Stimulated activated CD4-positive, alpha-beta T cell treated with anti-CD3 and anti-CD28 coated beads, Interleukin-12 subunit alpha, Interleukin-12 subunit beta, amount 100 ng/mL, for 48 hours (primary cell): Measurements from ENCODE around the gene ESYT3.
"Not testable (repeated sequence)": the region's sequence is repeated elsewhere in the genome, so short reads cannot be mapped to it uniquely, and the experiment has no call there.

Source experiments
- DNase-seq, 3 donors: peaks; one replicate each; pipeline ENCODE4 v3.0.0-alpha.2; 2020; ENCODE audit warnings: low read depth in 2 of 3, low spot score in 1 of 3

ESYT3 gene

GRCh38 chr3:138491971-138492370, 57.6 kb downstream of the ESYT3 start:
- DNase-seq: no peak

GRCh38 chr3:138492980-138493675, 58.7 kb downstream of the ESYT3 start:
- DNase-seq: no peak

DNA sequence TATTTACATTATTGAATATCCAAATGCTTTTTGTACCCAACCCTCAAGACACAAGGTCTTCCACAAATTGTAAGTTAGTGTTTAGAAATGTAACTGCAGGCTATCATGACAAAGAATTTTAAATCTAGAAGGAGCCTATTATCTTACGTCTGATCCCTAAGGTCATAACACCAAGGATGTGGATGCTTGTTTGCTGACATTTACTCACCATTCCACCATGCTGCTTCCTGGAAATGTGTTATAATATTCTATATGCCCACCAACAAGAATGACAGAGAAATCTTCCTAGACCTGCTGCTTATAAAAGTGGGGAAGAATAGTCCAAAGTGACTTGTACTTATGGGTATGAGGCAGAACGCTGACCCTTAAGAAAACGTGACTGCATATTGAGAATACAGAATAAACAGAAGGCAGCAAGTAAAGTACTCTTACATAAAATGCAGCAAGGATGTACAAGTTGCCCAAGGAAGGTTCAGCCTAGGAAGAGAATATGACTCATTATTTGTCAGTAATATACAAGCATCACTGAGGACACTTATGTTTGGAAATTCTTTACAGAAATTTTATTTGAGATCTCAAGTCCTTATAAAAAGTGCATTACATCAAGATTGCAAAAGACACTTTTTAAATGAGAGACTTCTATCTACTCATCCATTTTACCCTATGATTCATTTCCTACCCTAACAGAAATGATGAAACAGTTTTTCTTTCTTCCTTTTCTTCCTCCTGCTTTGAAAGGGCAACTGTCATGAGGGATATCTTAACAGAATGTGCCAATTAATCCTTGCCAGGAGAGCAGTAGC, 59.6 kb downstream of the ESYT3 start:
- DNase-seq: no peak

DNA sequence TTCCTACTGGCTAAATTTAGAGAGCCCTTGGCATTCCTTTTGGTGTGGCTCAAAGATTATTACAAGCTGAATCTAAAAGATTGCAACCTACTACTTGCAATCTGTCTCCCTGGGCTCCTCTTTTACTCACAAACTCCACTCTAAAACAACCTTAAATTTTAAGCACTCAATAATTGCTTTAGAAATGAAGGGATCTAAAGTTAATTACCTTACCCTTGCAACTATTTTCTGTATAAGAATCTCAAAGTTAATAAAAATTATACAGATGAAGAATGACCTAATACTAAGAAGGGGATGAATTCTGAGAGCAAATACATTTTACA, 60.2 kb downstream of the ESYT3 start:
- DNase-seq: no peak

GRCh38 chr3:138495638-138496037, 61.2 kb downstream of the ESYT3 start:
- DNase-seq: not testable (repeated sequence)

DNA sequence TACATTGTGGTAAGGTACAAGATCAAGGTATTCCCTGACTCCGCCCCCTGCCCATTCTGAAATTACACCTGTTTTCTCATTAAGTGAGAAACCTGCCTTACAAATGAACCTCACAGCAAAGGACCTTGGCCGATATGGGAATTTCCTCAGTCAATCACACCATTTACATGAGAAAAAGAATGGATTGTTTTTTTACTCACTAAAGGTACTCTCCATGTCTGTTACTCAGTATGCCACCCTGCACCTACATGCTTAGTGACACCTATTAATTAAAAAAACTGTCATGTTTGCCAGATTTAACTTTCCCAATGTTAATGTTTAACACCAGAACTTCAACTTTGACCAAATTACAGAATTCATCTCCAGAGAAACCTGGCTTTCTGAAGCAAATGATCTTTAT, 62.0 kb downstream of the ESYT3 start:
- no peak for DNase-seq

GRCh38 chr3:138497021-138497420, 62.6 kb downstream of the ESYT3 start:
- DNase-seq: no peak

DNA sequence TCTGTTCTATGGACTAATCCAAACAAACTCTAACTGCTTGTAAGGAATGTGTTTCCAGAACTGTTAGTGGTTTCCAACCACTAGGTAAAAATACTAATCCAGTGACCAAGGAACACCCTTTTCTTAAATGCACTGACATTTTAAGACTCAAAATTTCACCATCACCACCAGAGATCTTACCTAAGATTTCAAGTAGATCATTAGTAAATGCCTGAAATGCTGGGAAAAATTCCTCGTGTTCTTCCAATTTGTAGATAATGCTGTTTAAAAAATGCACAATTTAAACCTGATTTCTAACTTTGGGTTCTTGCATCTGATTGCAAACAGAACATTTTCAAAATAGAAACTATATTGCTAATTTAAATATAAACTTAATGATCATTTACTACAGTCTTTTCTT, 63.4 kb downstream of the ESYT3 start:
- no peak for DNase-seq

GRCh38 chr3:138498991-138499390, 64.6 kb downstream of the ESYT3 start:
- DNase-seq: no peak

DNA sequence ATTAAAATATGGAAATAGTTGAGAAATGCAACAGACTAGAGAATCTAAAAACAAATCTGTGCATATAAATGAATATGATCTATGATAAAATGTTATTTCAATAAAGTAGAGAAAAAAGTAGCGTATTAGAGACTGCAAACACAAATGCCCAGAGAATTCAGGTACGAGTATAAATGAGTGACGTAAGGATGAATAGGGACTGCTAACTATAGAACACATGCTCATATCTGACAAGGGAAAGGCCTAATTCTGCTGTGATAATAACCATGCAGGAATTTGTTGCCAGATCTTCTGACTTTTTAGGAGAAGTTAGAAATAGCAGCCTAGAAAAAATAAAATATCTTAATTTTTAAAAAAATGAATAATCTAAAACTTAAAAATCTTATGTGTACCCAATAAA, 73.1 kb downstream of the ESYT3 start:
- no peak for DNase-seq

- no peak for DNase-seq
Observed at GRCh38 chr3:138509586-138509985, 75.2 kb downstream of the ESYT3 start.

GRCh38 chr3:138511945-138512344, 77.5 kb downstream of the ESYT3 start:
- no peak for DNase-seq

DNA sequence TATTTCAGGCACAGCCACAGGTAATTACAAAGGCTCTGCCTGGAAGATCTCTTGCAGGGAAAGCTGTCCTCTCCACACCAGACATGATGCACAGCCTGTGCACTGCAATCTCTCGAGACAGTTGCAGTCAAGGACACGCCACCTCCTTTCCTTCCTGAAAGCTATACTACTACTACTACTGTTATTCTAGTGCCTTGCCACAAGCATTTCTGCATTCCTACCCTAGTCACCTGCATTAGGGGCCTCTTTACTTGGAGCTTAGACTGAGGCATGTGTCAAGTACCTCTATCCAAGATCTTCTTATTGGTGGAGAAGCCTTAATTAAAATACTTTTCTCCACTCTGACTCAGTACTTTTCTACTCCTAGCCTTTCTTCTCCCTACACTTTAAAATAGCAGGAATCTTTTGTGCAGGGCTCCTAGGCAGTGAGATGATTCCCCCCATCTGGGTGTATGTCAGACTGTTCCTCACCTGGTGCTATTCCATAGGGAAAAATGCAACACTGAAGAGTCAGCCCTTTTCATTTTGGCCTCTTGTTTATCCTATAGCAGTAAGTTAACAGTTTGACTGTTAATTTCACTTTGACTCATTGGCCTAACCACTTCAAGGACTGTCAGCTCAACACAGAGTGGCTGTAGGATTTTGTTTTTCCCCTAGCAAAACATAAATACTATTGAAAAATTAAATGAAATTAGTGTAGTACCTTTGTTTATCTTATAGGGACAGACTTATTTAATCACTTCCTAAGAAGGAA, 78.9 kb downstream of the ESYT3 start:
- DNase-seq: no peak

DNA sequence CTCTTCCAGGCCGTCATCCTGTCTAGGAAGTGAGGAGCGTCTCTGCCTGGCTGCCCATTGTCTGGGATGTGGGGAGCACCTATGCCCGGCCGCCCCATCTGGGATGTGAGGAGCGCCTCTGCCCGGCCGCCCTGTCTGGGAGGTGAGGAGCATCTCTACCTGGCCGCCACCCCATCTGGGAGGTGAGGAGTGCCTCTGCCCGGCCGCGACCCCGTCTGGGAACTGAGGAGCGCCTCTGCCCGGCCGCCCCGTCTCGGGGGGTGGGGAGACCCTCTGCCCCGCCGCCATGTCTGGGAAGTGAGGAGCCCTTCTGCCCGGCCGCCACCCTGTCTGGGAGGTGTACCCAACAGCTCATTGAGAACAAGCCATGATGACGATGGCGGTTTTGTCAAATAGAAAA, 87.0 kb downstream of the ESYT3 start:
- not testable (repeated sequence) for DNase-seq
